GM19239 (cell line): ENCODE measurements around the gene CBFA2T2.
"Not testable (repeated sequence)": the region's sequence is repeated elsewhere in the genome, so short reads cannot be mapped to it uniquely, and the experiment has no call there.

Experiments used
- DNase-seq: peaks from one replicate; pipeline ENCODE4 v3.0.0; 2011; ENCODE audit warnings: low spot score; ENCODE audit not compliant: insufficient read length
- FAIRE-seq: peaks from 2 replicates; lab custom pipeline; 2011; peaks lifted over from hg19 to GRCh38; lab: Jason Lieb, UNC

CBFA2T2 gene

GRCh38 chr20:33470457-33470856 is 19.4 kb upstream of the CBFA2T2 start:
- no peak for FAIRE-seq
- DNase-seq = no peak

GRCh38 chr20:33470866-33471265 is 19.0 kb upstream of the CBFA2T2 start:
- FAIRE-seq = no peak
- no peak for DNase-seq

GRCh38 chr20:33472868-33473435 is 16.9 kb upstream of the CBFA2T2 start:
- DNase-seq (no peak), FAIRE-seq (no peak)

GRCh38 chr20:33474097-33474873 is 15.6 kb upstream of the CBFA2T2 start:
- no peak for FAIRE-seq

GRCh38 chr20:33474963-33475362 is 14.9 kb upstream of the CBFA2T2 start:
- DNase-seq = no peak
- no peak for FAIRE-seq

More at GRCh38 chr20:33474097-33474873, 15.6 kb upstream of the CBFA2T2 start:
- DNase-seq = no peak

- FAIRE-seq (no peak), DNase-seq (no peak)
Measured at GRCh38 chr20:33475381-33476152, 14.3 kb upstream of the CBFA2T2 start.

GRCh38 chr20:33477386-33478234 is 12.3 kb upstream of the CBFA2T2 start:
- FAIRE-seq = no peak
- no peak for DNase-seq

GRCh38 chr20:33480048-33480447 is 9.8 kb upstream of the CBFA2T2 start:
- FAIRE-seq (no peak), DNase-seq (no peak)

GRCh38 chr20:33481431-33481941 is 8.4 kb upstream of the CBFA2T2 start:
- FAIRE-seq (no peak), DNase-seq (no peak)

GRCh38 chr20:33482581-33482980 is 7.3 kb upstream of the CBFA2T2 start:
- FAIRE-seq (no peak), DNase-seq (no peak)

- not testable (repeated sequence) for FAIRE-seq, DNase-seq
Measured at GRCh38 chr20:33483186-33483585, 6.7 kb upstream of the CBFA2T2 start.

GRCh38 chr20:33488201-33488600 is 1.7 kb upstream of the CBFA2T2 start:
- FAIRE-seq = no peak
- DNase-seq = no peak

GRCh38 chr20:33488661-33489494 is 1.0 kb upstream of the CBFA2T2 start:
- not testable (repeated sequence) for DNase-seq, FAIRE-seq

- peak; percentile 99 for DNase-seq
- peak; percentile 96 for FAIRE-seq
Measured at GRCh38 chr20:33489495-33490022, 337 bp upstream of the CBFA2T2 start.

GRCh38 chr20:33490934-33491656 is 1.2 kb downstream of the CBFA2T2 start:
- FAIRE-seq (no peak), DNase-seq (no peak)

GRCh38 chr20:33493076-33493766 is 3.3 kb downstream of the CBFA2T2 start:
- FAIRE-seq (no peak), DNase-seq (no peak)

- not testable (repeated sequence) for FAIRE-seq, DNase-seq
Measured at GRCh38 chr20:33496776-33497175, 6.9 kb downstream of the CBFA2T2 start.

- FAIRE-seq (no peak), DNase-seq (no peak)
Measured at GRCh38 chr20:33499355-33499754, 9.5 kb downstream of the CBFA2T2 start.
